Loucy (cell line): ENCODE measurements around the gene GADL1.

Source experiments
- CTCF ChIP-seq: fragments of 200-600 bp; sonication (generic); conservative IDR thresholded peaks from 2 replicates; pipeline ENCODE4 v1.5.1; 2014; ENCODE audit warnings: mild to moderate bottlenecking, antibody characterized with exemption, low read length
- EZH2phosphoT487 ChIP-seq: fragments of 200-600 bp; IDR thresholded peaks from 2 replicates; pipeline ENCODE4 v1.6.1; 2018; ENCODE audit warnings: antibody characterized with exemption, mild to moderate bottlenecking, moderate library complexity, borderline replicate concordance

- no peak for TF ChIP-seq CTCF
- TF ChIP-seq EZH2phosphoT487, result no peak
Observed at GRCh38 chr3:30777426-30778113, 116.9 kb downstream of the GADL1 start.
